Measurements from ENCODE around the gene NAA15. TPM values are rescaled to one million over a fixed set of nuclear protein-coding genes. Genes with fewer than 3 reads are reported as not detected.
A peak's percentile ranks its signal among the peaks of the same experiment; 100 is the strongest.
"Not testable (repeated sequence)": the region's sequence is repeated elsewhere in the genome, so short reads cannot be mapped to it uniquely, and the experiment has no call there.

Gene NAA15
- total RNA-seq, 4 donors from 2014 or later, result 17.5 to 28.5 (median 20.5) TPM

DNA sequence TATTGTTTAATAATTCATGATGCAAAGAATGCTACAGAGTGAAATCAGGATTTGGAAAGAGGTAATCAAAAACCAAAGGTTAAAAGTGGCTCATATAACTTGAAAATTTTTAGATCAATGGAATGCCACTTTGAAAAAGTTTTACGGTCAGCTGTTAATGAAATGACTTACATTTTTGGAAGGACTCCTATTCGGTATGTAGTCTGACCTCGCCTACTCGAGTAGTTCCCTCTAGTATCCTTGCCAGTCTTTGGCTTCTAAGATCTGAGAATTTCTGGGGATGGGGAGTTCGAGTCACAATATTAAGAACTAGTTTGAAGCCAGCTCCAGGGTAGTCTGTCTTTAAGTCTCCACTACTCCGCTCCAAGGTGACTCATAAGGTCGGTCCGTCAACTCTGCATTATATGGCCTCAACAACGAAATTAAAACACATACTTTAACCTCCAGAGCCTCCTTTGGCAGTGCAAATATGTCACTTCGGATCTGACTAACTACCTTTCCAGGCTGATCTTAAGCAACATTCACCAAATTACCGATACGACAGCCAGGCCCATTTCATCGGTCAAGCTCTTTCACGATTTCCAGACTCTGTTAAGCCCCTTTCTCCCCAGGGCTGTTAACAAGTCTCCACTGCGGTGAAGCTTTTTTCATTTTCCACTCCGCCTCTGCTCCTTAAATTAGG lies 733 bp upstream of the NAA15 start:
- intact Hi-C loops (cut with DNase I; ENCODE audit: low total_unique reads), result no loop called here
- H3K4me3 ChIP-seq (ENCODE audit: low read depth, poor library complexity, severe bottlenecking), result peak overlapping the region; percentile 36
- no peak for DNase-seq (ENCODE audit: low spot score in 2 of 2)
- TF ChIP-seq CTCF (IDR thresholded peaks at IDR 0.05) (no peak), POLR2A (IDR thresholded peaks at IDR 0.05) (no peak)
- 3 to 4% methylated on average over 16 of the region's 16 CpGs for WGBS, 2 donors

GRCh38 chr4:139301821-139302611 lies 711 bp downstream of the NAA15 start, which contains the start of gene NDUFC1:
NDUFC1 (minus strand) TSS chr4:139302477; CDS start chr4:139295798, 6,679 bp downstream.
- intact Hi-C loops (cut with DNase I; ENCODE audit: low total_unique reads), result no loop called here

GRCh38 chr4:139304920-139305319 lies 3.6 kb downstream of the NAA15 start:
- no peak for TF ChIP-seq POLR2A (IDR thresholded peaks at IDR 0.05)
- no peak for TF ChIP-seq CTCF (IDR thresholded peaks at IDR 0.05)
- WGBS, 2 donors, result 98 to 100% methylated on average over 2 of the region's 2 CpGs
- no peak overlapping the region for H3K4me3 ChIP-seq (ENCODE audit: low read depth, poor library complexity, severe bottlenecking)
- DNase-seq (ENCODE audit: low spot score in 2 of 2), result no peak
- intact Hi-C loops (cut with DNase I; ENCODE audit: low total_unique reads), result no loop called here

More at GRCh38 chr4:139301821-139302611, 711 bp downstream of the NAA15 start, which contains the start of gene NDUFC1:
- 0% methylated on average over 34 to 38 of the region's 46 CpGs for WGBS, 2 donors
- peak within 1 kb of the TSS; percentile 95 for H3K4me3 ChIP-seq (ENCODE audit: low read depth, poor library complexity, severe bottlenecking)
- TF ChIP-seq CTCF (IDR thresholded peaks at IDR 0.05) (no peak), POLR2A (IDR thresholded peaks at IDR 0.05) (no peak)
- DNase-seq (ENCODE audit: low spot score in 2 of 2), result peak; percentile 43 to 91

GRCh38 chr4:139311909-139312308 lies 10.6 kb downstream of the NAA15 start:
- 67 to 72% methylated on average over 3 of the region's 3 CpGs for WGBS, 2 donors
- TF ChIP-seq POLR2A (IDR thresholded peaks at IDR 0.05), result no peak
- no peak overlapping the region for H3K4me3 ChIP-seq (ENCODE audit: low read depth, poor library complexity, severe bottlenecking)
- intact Hi-C loops (cut with DNase I; ENCODE audit: low total_unique reads), result no loop called here
- no peak for DNase-seq (ENCODE audit: low spot score in 2 of 2)

DNA sequence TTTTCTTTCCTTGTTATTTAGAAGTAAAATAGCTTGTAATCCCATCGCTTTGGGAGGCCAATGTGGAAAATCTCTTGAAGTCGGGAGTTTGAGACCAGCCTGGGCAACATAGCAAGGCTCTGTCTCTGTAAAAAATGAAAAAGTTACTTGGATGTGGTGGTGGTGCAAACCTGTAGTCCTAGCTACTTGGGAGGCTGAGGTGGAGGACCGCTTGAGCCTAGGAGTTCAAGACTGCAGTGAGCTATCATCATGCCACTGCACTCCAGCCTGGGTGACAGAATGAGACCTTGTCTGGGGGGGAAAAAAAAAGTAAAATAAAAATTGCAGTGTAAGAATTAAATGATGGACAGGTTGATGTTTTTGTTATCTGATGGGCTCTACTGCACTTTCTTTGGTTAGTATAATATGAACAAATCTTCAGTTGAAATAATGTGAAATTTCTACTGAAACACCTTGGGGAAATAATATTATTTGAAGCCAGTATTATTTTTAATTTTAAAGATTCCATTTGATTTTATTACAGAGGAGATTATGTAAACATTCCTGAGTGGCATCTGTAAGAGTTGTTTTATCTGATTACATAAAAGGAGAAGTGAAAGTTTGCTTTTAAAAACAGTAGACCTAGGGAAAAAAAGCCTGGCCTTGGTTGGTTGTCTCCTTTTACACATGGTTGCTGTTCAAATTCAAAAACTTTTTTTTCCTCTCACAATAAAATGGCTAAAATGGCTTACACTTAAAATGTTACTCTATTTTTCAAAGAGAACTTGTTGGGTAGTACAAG lies 11.4 kb downstream of the NAA15 start:
- no peak for DNase-seq (ENCODE audit: low spot score in 2 of 2)
- 74 to 93% methylated on average over 3 of the region's 3 CpGs for WGBS, 2 donors
- intact Hi-C loops (cut with DNase I; ENCODE audit: low total_unique reads), result no loop called here
- no peak for TF ChIP-seq POLR2A (IDR thresholded peaks at IDR 0.05)
- TF ChIP-seq CTCF (IDR thresholded peaks at IDR 0.05), result no peak
- H3K4me3 ChIP-seq (ENCODE audit: low read depth, poor library complexity, severe bottlenecking), result no peak overlapping the region

DNA sequence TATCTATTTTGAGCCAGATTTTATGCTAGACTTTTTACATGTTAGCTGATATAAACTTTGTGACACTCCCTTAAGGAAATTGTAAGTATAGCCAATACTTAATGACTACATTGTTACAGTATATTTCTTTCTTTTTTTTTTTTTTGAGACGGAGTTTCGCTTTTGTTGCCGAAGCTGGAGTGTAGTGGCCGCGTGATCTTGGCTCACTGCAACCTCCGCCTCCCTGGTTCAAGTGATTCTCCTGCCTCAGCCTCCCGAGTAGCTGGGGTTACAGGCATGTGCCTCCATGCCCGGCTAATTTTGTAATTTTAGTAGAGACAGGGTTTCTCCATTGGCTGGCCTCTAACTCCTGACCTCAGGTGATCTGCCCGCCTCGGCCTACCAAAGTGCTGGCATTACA lies 12.1 kb downstream of the NAA15 start:
- DNase-seq (ENCODE audit: low spot score in 2 of 2); H3K4me3 ChIP-seq (ENCODE audit: low read depth, poor library complexity, severe bottlenecking); intact Hi-C loops (cut with DNase I; ENCODE audit: low total_unique reads): not testable (repeated sequence)
- 84 to 88% methylated on average over 10 of the region's 10 CpGs for WGBS, 2 donors

Measured in lower leg skin (tissue), 4 donors.